ENCODE measurements around the gene OR2AG2. TPM values are rescaled to one million over a fixed set of nuclear protein-coding genes. Genes with fewer than 3 reads are reported as not detected.

Gene OR2AG2
- total RNA-seq, 1 donor from 2014 or later: not detected

DNA sequence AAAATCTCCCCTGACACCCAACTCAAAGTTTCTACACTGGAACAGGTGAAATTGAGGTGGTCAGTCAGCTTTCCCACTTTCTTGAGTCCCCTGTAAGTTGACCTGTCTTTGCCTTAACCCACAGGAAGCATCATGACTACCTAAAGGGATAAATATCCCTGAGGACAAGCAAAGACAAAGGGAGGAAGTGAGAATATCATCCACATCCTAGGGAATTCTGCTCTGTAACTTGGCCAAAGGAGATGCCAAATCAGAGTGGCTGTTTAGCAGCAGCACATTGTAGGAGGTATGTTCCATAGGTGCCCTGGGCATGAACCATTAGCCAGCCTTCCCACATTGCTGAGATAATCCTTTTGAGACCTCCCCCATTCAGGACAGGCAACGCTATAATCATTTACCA is 47.8 kb downstream of the OR2AG2 start:
- H3K27me3 ChIP-seq (ENCODE audit: control insufficient read depth in 3 of 3, insufficient read depth in 3 of 3, low read length in 3 of 3): no peaks in the 10 kb centered on the region
- H3K36me3 ChIP-seq (ENCODE audit: control insufficient read depth in 3 of 3, insufficient read depth in 3 of 3, low read length in 3 of 3): no peaks in the 10 kb centered on the region
- no peak overlapping the region for H3K4me3 ChIP-seq (ENCODE audit: low read length in 3 of 3)
- no peak overlapping the region for H3K27ac ChIP-seq (ENCODE audit: low read depth, low read length)
- H3K9me3 ChIP-seq (ENCODE audit: control insufficient read depth in 3 of 3, low read length in 3 of 3): peaks cover 0 to 2% (median 0%) of the 10 kb centered on the region in 3 donors
- H3K9ac ChIP-seq (ENCODE audit: low read depth in 1 of 3, low read length in 3 of 3): no peak overlapping the region
- no peaks in the 10 kb centered on the region for H3K4me1 ChIP-seq (ENCODE audit: control insufficient read depth in 3 of 3, insufficient read depth in 3 of 3, low read length in 3 of 3)

GRCh38 chr11:6721343-6721742 is 50.4 kb downstream of the OR2AG2 start:
- no peaks in the 10 kb centered on the region for H3K36me3 ChIP-seq (ENCODE audit: control insufficient read depth in 3 of 3, insufficient read depth in 3 of 3, low read length in 3 of 3)
- H3K9ac ChIP-seq (ENCODE audit: low read depth in 1 of 3, low read length in 3 of 3): no peak overlapping the region
- H3K9me3 ChIP-seq (ENCODE audit: control insufficient read depth in 3 of 3, low read length in 3 of 3): peaks cover 0 to under 1% (median 0%) of the 10 kb centered on the region in 3 donors
- no peaks in the 10 kb centered on the region for H3K27me3 ChIP-seq (ENCODE audit: control insufficient read depth in 3 of 3, insufficient read depth in 3 of 3, low read length in 3 of 3)
- no peak overlapping the region for H3K4me3 ChIP-seq (ENCODE audit: low read length in 3 of 3)
- H3K27ac ChIP-seq (ENCODE audit: low read depth, low read length): no peak overlapping the region
- H3K4me1 ChIP-seq (ENCODE audit: control insufficient read depth in 3 of 3, insufficient read depth in 3 of 3, low read length in 3 of 3): no peaks in the 10 kb centered on the region

- Histone ChIP-seq H3K9ac (ENCODE audit: low read depth in 1 of 3, low read length in 3 of 3) (no peak overlapping the region), H3K4me1 (ENCODE audit: control insufficient read depth in 3 of 3, insufficient read depth in 3 of 3, low read length in 3 of 3) (no peaks in the 10 kb centered on the region), H3K27ac (ENCODE audit: low read depth, low read length) (no peak overlapping the region), H3K4me3 (ENCODE audit: low read length in 3 of 3) (no peak overlapping the region), H3K36me3 (ENCODE audit: control insufficient read depth in 3 of 3, insufficient read depth in 3 of 3, low read length in 3 of 3) (no peaks in the 10 kb centered on the region), H3K9me3 (ENCODE audit: control insufficient read depth in 3 of 3, low read length in 3 of 3) (no peaks in the 10 kb centered on the region), H3K27me3 (ENCODE audit: control insufficient read depth in 3 of 3, insufficient read depth in 3 of 3, low read length in 3 of 3) (no peaks in the 10 kb centered on the region)
Observed at GRCh38 chr11:6719576-6719975, 52.2 kb downstream of the OR2AG2 start.

- H3K9me3 ChIP-seq (ENCODE audit: control insufficient read depth in 3 of 3, low read length in 3 of 3): no peaks in the 10 kb centered on the region
- H3K36me3 ChIP-seq (ENCODE audit: control insufficient read depth in 3 of 3, insufficient read depth in 3 of 3, low read length in 3 of 3): no peaks in the 10 kb centered on the region
- no peaks in the 10 kb centered on the region for H3K4me1 ChIP-seq (ENCODE audit: control insufficient read depth in 3 of 3, insufficient read depth in 3 of 3, low read length in 3 of 3)
- no peak overlapping the region for H3K4me3 ChIP-seq (ENCODE audit: low read length in 3 of 3)
- no peak overlapping the region for H3K27ac ChIP-seq (ENCODE audit: low read depth, low read length)
- no peak overlapping the region for H3K9ac ChIP-seq (ENCODE audit: low read depth in 1 of 3, low read length in 3 of 3)
- H3K27me3 ChIP-seq (ENCODE audit: control insufficient read depth in 3 of 3, insufficient read depth in 3 of 3, low read length in 3 of 3): no peaks in the 10 kb centered on the region
Observed at GRCh38 chr11:6717426-6717825, 54.4 kb downstream of the OR2AG2 start.

Other genes starting within 250 kb of the OR2AG2 start
- gene RRP8, start 168.4 kb downstream of the OR2AG2 start, total RNA-seq: 9.4 TPM
- 106 TPM for gene ILK, start 168.2 kb downstream of the OR2AG2 start, total RNA-seq
- 19.8 TPM for gene TAF10, start 159.8 kb downstream of the OR2AG2 start, total RNA-seq
- 15.7 TPM for gene TPP1, start 152.6 kb downstream of the OR2AG2 start, total RNA-seq
- gene DCHS1, start 116.2 kb downstream of the OR2AG2 start, total RNA-seq: 39.1 TPM
- 33.9 TPM for gene MRPL17, start 88.6 kb downstream of the OR2AG2 start, total RNA-seq
- not detected for gene OR2AG1, start 11.0 kb upstream of the OR2AG2 start, total RNA-seq
- gene OR6A2, start 27.7 kb upstream of the OR2AG2 start, total RNA-seq: under 0.01 TPM
- gene OR10A5, start 73.7 kb upstream of the OR2AG2 start, total RNA-seq: not detected
- not detected for gene OR10A2, start 91.1 kb upstream of the OR2AG2 start, total RNA-seq
- gene OR10A4, start 104.6 kb upstream of the OR2AG2 start, total RNA-seq: not detected
- gene OR2D2, start 120.5 kb upstream of the OR2AG2 start, total RNA-seq: not detected
- gene OR2D3, start 149.0 kb upstream of the OR2AG2 start, total RNA-seq: not detected
- 1.6 TPM for gene ZNF215, start 154.4 kb upstream of the OR2AG2 start, total RNA-seq
- 2.6 TPM for gene ZNF214, start 248.4 kb upstream of the OR2AG2 start, total RNA-seq
- gene NLRP14, start 248.5 kb upstream of the OR2AG2 start, total RNA-seq: under 0.01 TPM